Ovary (tissue), 9 donors: Measurements from ENCODE around the gene ZNF598. TPM values are rescaled to one million over a fixed set of nuclear protein-coding genes. Genes with fewer than 3 reads are reported as not detected.

ENCODE experiments used
- DNase-seq, 5 donors: peaks; one replicate each; pipeline ENCODE4 v3.0.0-alpha.2; 2019 to 2020
- H3K27ac ChIP-seq, 2 donors: fragments of 200-600 bp; one replicate each; pipeline versions ENCODE4 v1.5.1 to v1.8.0; 2019 to 2022
- H3K27me3 ChIP-seq: fragments of 200-600 bp; one replicate; pipeline ENCODE4 v1.8.0; 2022
- H3K36me3 ChIP-seq: fragments of 200-600 bp; sonication (generic); one replicate; pipeline ENCODE4 v1.5.1; 2019
- H3K4me1 ChIP-seq: one replicate; pipeline ENCODE4 v1.8.1; 2013; ENCODE audit warnings: mild to moderate bottlenecking, moderate library complexity; ENCODE audit not compliant: insufficient read depth
- H3K4me3 ChIP-seq: fragments of 200-600 bp; sonication (generic); one replicate; pipeline ENCODE4 v1.5.1; 2017
- H3K9me3 ChIP-seq, 2 donors: fragments of 200-600 bp in 1 of 2; sonication (generic) in 1 of 2; one replicate each; pipeline versions ENCODE4 v1.5.1 to v1.8.1; 2013 to 2019; ENCODE audit warnings: mild to moderate bottlenecking in 1 of 2, moderate library complexity in 1 of 2
- CTCF ChIP-seq, 3 donors: fragments of 450-650 bp in 2 of 3; fragments of 200-600 bp in 1 of 3; IDR thresholded peaks; one replicate each; pipeline versions ENCODE4 v1.5.1 to v1.8.0; 2016 to 2022; ENCODE audit warnings: antibody characterized with exemption in 3 of 3, mild to moderate bottlenecking in 1 of 3
- EP300 ChIP-seq: sonication (generic); formaldehyde crosslinking; IDR thresholded peaks from one replicate; pipeline ENCODE4 v1.6.1; 2017; ENCODE audit warnings: antibody characterized with exemption
- POLR2A ChIP-seq: fragments of 450-650 bp; IDR thresholded peaks from one replicate; pipeline ENCODE4 v1.6.1; 2017; ENCODE audit warnings: antibody characterized with exemption, mild to moderate bottlenecking, moderate library complexity
- WGBS, 3 donors: extraction: QIAGEN DNeasy Blood & Tissue Kit in 1 of 3; methylation state at CpG; one replicate each; pipeline versions ENCODE4 v1.1.5 to v1.1.7; 2013 to 2017; 5-methylcytosine and 5-hydroxymethylcytosine counted together
- intact Hi-C, 4 donors: fragments of 100-400 bp; cut with DNase I; formaldehyde crosslinking; loops; one replicate each; pipeline versions ENCODE4 v1.11.0 to v1.15.1; 2022 to 2023
- polyA plus RNA-seq, 2 donors: library from polyadenylated mRNA; stranded (reverse); fragments of 200-250 nt in 1 of 2; fragments of 350-450 nt in 1 of 2; fragmentation: Illumina TruSeq in 1 of 2; extraction: RNeasy Lipid Tissue Mini Kit (QIAGEN cat#74804) in 1 of 2; gene quantifications; one replicate each; pipeline ENCODE4 v1.2.3, GENCODE V29; 2013 to 2014
- total RNA-seq, 7 donors: library from RNA; depleted of rRNA in 2 of 7; stranded (reverse); fragments of >200 nt in 2 of 7; fragmentation: NEBNext Ultra II Directional in 3 of 7; extraction: Animal tissue kit (Norgen Biotek cat#: 25700) in 3 of 7; gene quantifications; one replicate each; pipeline versions ENCODE4 v1.1.0 to v1.2.4, GENCODE V29; 2016 to 2023
- donor health status: DM: no; HTN: no; CAD: no; lungs with moderate emphysema.
- donor health status: DM: no; HTN: no; CAD: no.
- donor health status: Bipolar disorder and iron deficiency.
- donor health status: DM: yes; HTN: yes; CAD: no.
- donor health status: DM: no; HTN: no; CAD: no.
- donor health status: DM: yes; HTN: yes; CAD: no.

ZNF598 gene
- total and polyA plus RNA-seq, 9 donors = 0.95 to 44.5 (median 30.3) TPM

- intact Hi-C loops = no loop called here
- Histone ChIP-seq H3K4me3 (no peak overlapping the region), H3K9me3 (no peaks in the 10 kb centered on the region), H3K27me3 (no peaks in the 10 kb centered on the region), H3K4me1 (peaks cover 7% of the 10 kb centered on the region), H3K27ac (no peak overlapping the region), H3K36me3 (no peaks in the 10 kb centered on the region)
- WGBS, 3 donors = 5 to 9% (median 6%) methylated on average over 16 to 18 of the region's 18 CpGs
- TF ChIP-seq EP300 = no peak
- TF ChIP-seq CTCF (IDR thresholded peaks at IDR 0.05) = no peak
- no peak for TF ChIP-seq POLR2A
- DNase-seq = no peak
Observed at GRCh38 chr16:1991135-1991551, 18.5 kb downstream of the ZNF598 start.

- Histone ChIP-seq H3K27ac (no peak overlapping the region), H3K4me1 (peaks cover 7% of the 10 kb centered on the region), H3K27me3 (no peaks in the 10 kb centered on the region), H3K36me3 (no peaks in the 10 kb centered on the region), H3K4me3 (no peak overlapping the region), H3K9me3 (no peaks in the 10 kb centered on the region)
- intact Hi-C loops = no loop called here
- TF ChIP-seq CTCF (IDR thresholded peaks at IDR 0.05) (no peak), POLR2A (no peak), EP300 (no peak)
- peak in 1 of 5 donors; percentile 47 for DNase-seq
- 2 to 3% (median 2%) methylated on average over 46 to 50 of the region's 50 CpGs for WGBS, 3 donors
Observed at GRCh38 chr16:1990351-1991134, 19.1 kb downstream of the ZNF598 start.

- peaks cover 7% of the 10 kb centered on the region for H3K4me1 ChIP-seq
- TF ChIP-seq CTCF (IDR thresholded peaks at IDR 0.05) (no peak), POLR2A (no peak), EP300 (no peak)
- no peaks in the 10 kb centered on the region for H3K27me3 ChIP-seq
- intact Hi-C loops = no loop called here
- no peak for DNase-seq
- H3K27ac ChIP-seq = no peak overlapping the region
- no peaks in the 10 kb centered on the region for H3K36me3 ChIP-seq
- no peaks in the 10 kb centered on the region for H3K9me3 ChIP-seq
- no peak overlapping the region for H3K4me3 ChIP-seq
- WGBS, 3 donors = 0 to 2% (median 1%) methylated on average over 6 to 25 of the region's 25 CpGs
Observed at GRCh38 chr16:1990101-1990350, 19.6 kb downstream of the ZNF598 start.

GRCh38 chr16:1989209-1990100 is 20.2 kb downstream of the ZNF598 start, which contains the start of gene SYNGR3:
TSS of gene SYNGR3 (plus strand) at chr16:1989970. CDS start at chr16:1990103, 133 bp downstream.
- intact Hi-C loops = no loop called here
- no peak for TF ChIP-seq CTCF (IDR thresholded peaks at IDR 0.05)
- TF ChIP-seq POLR2A = no peak
- no peak for TF ChIP-seq EP300
- 3 to 4% (median 4%) methylated on average over 50 to 67 of the region's 67 CpGs for WGBS, 3 donors
- Histone ChIP-seq H3K27me3 (no peaks in the 10 kb centered on the region), H3K27ac (no peak within 1 kb of the TSS), H3K36me3 (no peaks in the 10 kb centered on the region), H3K9me3 (no peaks in the 10 kb centered on the region), H3K4me1 (peaks cover 10% of the 10 kb centered on the region), H3K4me3 (no peak within 1 kb of the TSS)
- DNase-seq = peak in 1 of 5 donors; percentile 38
